Ectodermal cell (in vitro differentiated cells): Measurements from ENCODE around the gene CNOT8.
"Not testable (repeated sequence)": the region's sequence is repeated elsewhere in the genome, so short reads cannot be mapped to it uniquely, and the experiment has no call there.

Source experiments
- H3K27ac ChIP-seq: 2 replicates; pipeline ENCODE4 v1.7.0; 2013; ENCODE audit warnings: mild to moderate bottlenecking, low read depth, low read length; ENCODE audit not compliant: insufficient read depth, poor library complexity, severe bottlenecking
- H3K27me3 ChIP-seq: 2 replicates; pipeline ENCODE4 v1.7.0; 2013; ENCODE audit warnings: mild to moderate bottlenecking, low read length; ENCODE audit not compliant: insufficient read depth, control insufficient read depth, poor library complexity, severe bottlenecking
- H3K36me3 ChIP-seq: one replicate; pipeline ENCODE4 v1.7.0; 2013; ENCODE audit warnings: low read length; ENCODE audit not compliant: control insufficient read depth, insufficient read depth
- H3K4me1 ChIP-seq: one replicate; pipeline ENCODE4 v1.7.0; 2013; ENCODE audit warnings: low read length; ENCODE audit not compliant: control insufficient read depth, insufficient read depth
- H3K4me3 ChIP-seq: 2 replicates; pipeline ENCODE4 v1.7.0; 2013; ENCODE audit warnings: low read depth, low read length, control low read depth; ENCODE audit not compliant: insufficient read depth
- H3K9me3 ChIP-seq: 2 replicates; pipeline ENCODE4 v1.7.0; 2013; ENCODE audit warnings: mild to moderate bottlenecking, low read length, moderate library complexity; ENCODE audit not compliant: control insufficient read depth
- WGBS, 2 experiments: methylation state at CpG; one replicate each; pipeline ENCODE4 v1.1.7; 2013; ENCODE audit warnings: missing lambda C conversion rate in 2 of 2; 5-methylcytosine and 5-hydroxymethylcytosine counted together

Gene CNOT8

DNA sequence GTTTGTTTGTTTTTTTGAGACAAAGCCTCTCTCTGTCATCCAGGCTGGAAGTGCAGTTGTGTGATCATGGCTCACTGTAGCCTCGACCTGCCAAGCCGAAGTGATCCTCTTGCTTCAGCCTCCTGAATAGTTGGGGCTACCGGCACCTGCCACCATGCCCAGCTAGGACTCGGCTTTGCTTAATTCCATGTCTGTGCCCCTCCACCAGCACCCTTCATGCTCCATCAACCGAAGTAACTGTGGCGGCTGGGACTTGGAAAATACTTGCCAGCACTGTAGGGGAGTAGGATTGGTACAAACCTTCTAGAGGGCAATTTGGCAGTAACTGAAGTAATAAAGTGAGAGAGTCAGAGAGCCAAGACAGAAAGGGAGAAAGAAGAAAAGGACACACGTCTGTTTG lies 27.0 kb upstream of the CNOT8 start:
- Histone ChIP-seq H3K4me3 (no peak overlapping the region), H3K36me3 (no peaks in the 10 kb centered on the region), H3K27me3 (no peaks in the 10 kb centered on the region), H3K9me3 (no peaks in the 10 kb centered on the region), H3K4me1 (no peaks in the 10 kb centered on the region), H3K27ac (no peak overlapping the region)
- 92 to 93% methylated on average over 7 of the region's 7 CpGs for WGBS, 2 experiments

DNA sequence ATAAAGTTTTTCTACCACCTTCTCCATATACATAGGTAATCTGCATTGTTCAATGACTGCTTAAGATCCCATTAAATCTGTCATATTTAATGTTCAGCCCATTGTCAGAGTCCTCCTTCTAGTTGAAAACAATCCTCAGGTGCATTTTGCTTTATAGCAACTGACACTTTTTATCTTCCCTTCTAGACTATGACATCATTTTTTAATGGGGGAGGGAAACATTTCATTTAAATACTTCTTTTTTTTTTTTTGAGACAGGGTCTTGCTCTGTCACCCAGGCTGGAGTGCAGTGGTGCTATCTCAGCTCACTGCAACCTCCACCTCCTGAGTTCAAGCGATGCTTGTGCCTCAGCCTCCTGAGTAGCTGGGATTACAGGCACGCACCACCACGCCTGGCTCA lies 25.6 kb upstream of the CNOT8 start:
- H3K9me3 ChIP-seq, H3K36me3 ChIP-seq, H3K4me1 ChIP-seq, H3K4me3 ChIP-seq, H3K27ac ChIP-seq, H3K27me3 ChIP-seq: not testable (repeated sequence)
- 90 to 92% methylated on average over 3 of the region's 3 CpGs for WGBS, 2 experiments

DNA sequence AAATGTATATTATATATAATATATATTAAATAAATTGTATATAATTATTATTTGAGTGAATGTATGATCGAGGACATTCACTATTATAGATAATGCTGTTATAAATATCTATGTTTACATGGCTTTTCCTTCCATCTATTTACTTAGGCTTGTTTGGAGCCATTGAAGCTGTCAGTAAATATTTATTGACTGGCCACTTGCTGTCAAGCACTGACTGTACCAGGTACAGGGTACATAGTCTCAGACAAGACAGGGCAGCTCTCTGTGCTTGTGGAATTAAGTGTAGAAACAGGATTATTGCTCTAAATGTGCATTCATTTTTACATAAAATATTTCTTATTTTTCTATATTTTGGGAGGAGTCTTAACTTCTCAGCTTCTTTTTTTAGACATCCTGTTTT lies 24.4 kb upstream of the CNOT8 start:
- Histone ChIP-seq H3K9me3 (no peaks in the 10 kb centered on the region), H3K27ac (no peak overlapping the region), H3K36me3 (no peaks in the 10 kb centered on the region), H3K4me1 (no peaks in the 10 kb centered on the region), H3K27me3 (no peaks in the 10 kb centered on the region), H3K4me3 (no peak overlapping the region)
- WGBS, 2 experiments = no CpG with 5 or more reads among the region's 1 CpG

DNA sequence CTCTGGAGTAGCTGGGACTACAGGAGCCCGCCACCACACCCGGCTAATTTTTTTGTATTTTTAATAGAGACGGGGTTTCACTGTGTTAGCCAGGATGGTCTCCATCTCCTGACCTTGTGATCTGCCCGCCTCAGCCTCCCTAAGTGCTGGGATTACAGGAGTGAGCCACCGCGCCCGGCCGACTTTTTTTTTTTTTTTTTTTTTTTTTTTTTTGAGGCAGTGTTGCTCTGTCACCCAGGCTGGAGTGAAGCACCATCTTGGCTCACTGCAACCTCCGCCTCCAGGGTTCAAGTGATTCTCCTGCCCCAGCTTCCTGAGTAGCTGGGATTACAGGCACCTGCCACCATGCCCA lies 22.8 kb upstream of the CNOT8 start:
- not testable (repeated sequence) for H3K4me3 ChIP-seq, H3K36me3 ChIP-seq, H3K4me1 ChIP-seq, H3K9me3 ChIP-seq, H3K27ac ChIP-seq, H3K27me3 ChIP-seq
- 88 to 93% methylated on average over 9 of the region's 9 CpGs for WGBS, 2 experiments

DNA sequence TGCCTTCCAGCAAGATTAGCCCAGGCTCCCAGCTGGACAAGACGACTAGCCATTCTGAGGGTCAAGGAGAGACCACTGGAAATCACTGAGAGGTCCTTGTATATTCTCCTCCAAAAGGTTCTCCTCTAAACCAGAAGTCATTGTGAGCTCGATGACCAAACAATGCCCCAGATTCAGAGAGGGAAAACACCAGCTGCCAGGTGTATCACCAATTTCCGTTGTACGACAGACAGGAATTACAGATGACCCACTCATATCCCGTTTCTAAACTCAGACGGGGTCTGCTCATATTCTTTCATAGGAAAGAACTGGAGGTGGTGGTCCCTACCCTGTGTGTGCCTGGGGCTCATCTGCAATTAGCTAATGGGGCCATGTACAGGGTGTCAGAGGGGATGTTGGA lies 22.2 kb upstream of the CNOT8 start:
- H3K9me3 ChIP-seq = no peaks in the 10 kb centered on the region
- H3K4me3 ChIP-seq = no peak overlapping the region
- H3K36me3 ChIP-seq = no peaks in the 10 kb centered on the region
- H3K4me1 ChIP-seq = no peaks in the 10 kb centered on the region
- WGBS, 2 experiments = 93 to 96% methylated on average over 6 of the region's 6 CpGs
- H3K27ac ChIP-seq = no peak overlapping the region
- H3K27me3 ChIP-seq = no peaks in the 10 kb centered on the region

DNA sequence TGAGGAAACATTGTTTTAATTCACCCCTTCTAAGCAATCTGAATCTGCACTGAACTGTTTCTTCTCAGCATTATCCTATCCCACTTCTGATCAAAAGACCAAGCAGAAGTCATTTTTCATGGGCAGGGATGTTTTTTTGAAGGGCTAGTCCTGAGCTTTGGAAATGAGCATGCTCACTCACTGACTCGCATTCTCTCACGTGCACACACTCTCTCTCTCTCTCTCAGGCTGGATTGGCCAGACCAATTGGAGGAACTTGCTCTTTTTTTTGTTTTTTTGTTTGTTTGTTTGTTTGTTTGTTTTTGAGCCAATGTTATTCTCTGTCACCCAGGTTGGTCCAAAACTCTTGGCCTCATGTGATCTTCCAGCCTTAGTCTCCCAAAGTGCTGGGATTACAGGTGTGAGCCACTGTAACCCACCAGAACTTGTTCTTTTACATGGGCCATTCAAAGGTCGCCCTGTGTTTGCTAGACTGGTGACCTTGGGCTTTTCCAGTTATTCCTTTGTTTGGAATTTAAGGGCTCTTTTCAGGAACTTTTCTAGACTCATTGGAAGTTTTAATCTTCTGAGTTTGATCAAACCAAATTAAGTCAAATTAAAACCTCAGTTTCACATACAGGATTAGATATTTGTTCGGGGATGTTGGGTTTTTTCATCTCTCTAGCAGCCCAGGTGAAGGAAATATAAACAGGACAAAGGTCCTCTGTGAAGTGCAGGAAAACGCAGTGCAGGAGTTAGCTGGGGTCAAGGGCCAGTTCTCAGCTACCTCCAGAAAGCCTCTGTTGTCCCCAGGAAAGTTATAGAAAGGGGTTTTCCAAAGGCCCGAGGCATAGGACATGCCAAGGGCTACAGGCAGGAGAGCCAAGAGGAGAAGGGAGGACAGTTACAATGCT lies 21.2 kb upstream of the CNOT8 start:
- Histone ChIP-seq H3K27ac (no peak overlapping the region), H3K36me3 (no peaks in the 10 kb centered on the region), H3K4me1 (no peaks in the 10 kb centered on the region), H3K9me3 (no peaks in the 10 kb centered on the region), H3K4me3 (no peak overlapping the region), H3K27me3 (no peaks in the 10 kb centered on the region)
- 88 to 93% methylated on average over 6 of the region's 6 CpGs for WGBS, 2 experiments

DNA sequence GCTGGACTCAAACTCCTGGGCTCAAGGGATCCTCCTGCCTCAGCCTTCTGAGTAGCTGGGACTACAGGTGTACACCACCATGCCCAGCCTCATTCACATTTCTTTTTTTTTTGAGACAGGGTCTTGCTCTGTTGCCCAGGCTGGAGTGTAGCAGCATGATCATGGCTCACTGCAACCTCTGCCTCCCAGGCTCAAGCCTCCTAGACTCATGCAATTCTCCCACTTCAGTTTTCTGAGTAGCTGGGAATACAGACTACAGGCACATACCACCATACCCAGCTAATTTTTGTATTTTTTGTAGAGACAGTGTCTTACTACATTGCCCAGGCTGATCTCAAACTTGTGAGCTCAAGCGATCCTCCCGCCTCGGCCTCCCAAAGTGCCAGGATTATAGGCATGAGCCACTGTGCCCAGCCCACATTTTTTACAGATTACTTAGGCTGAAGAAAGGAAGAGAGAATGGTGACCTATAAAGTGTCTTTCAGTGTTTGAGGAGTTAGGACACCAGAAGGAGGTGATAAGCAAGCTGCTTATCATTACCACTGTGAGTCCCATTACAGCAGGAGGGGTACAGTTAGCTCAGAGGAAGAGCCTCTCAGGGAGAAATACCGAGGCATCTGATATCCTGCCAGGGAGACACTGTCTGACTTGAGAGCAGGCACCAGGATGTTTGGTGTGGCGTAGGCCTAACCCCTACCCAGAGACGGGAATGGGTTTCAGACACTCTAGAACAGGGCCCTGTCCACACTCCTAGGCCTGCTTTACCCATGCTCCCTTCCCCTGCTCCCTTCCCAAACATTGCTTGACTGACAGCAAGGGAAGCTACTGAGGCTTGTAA lies 17.8 kb upstream of the CNOT8 start:
- Histone ChIP-seq H3K36me3 (no peaks in the 10 kb centered on the region), H3K4me3 (no peak overlapping the region), H3K4me1 (no peaks in the 10 kb centered on the region), H3K27me3 (no peaks in the 10 kb centered on the region), H3K9me3 (no peaks in the 10 kb centered on the region), H3K27ac (no peak overlapping the region)
- WGBS, 2 experiments = 92 to 93% methylated on average over 6 of the region's 6 CpGs

DNA sequence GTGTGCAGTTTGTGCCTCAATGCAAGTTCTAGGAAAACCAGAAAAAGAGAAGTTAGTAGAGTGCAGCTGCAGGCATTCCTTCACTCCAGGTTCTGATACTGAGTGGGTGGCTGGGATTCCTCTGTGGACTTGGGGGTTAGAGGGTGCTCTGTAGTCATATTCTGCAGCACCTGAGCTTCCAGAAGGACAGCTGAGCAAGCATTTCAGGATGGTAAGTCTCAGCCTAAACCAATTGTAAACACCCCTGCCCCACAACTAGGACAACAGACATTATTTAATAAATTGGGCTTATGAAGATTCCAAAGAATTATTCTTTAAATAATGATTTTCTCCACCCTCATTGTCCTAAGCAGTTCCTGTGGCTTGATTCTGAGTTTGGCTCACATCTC lies 17.2 kb upstream of the CNOT8 start:
- Histone ChIP-seq H3K9me3 (no peaks in the 10 kb centered on the region), H3K27me3 (no peaks in the 10 kb centered on the region), H3K4me1 (no peaks in the 10 kb centered on the region), H3K4me3 (no peak overlapping the region), H3K27ac (no peak overlapping the region), H3K36me3 (no peaks in the 10 kb centered on the region)

DNA sequence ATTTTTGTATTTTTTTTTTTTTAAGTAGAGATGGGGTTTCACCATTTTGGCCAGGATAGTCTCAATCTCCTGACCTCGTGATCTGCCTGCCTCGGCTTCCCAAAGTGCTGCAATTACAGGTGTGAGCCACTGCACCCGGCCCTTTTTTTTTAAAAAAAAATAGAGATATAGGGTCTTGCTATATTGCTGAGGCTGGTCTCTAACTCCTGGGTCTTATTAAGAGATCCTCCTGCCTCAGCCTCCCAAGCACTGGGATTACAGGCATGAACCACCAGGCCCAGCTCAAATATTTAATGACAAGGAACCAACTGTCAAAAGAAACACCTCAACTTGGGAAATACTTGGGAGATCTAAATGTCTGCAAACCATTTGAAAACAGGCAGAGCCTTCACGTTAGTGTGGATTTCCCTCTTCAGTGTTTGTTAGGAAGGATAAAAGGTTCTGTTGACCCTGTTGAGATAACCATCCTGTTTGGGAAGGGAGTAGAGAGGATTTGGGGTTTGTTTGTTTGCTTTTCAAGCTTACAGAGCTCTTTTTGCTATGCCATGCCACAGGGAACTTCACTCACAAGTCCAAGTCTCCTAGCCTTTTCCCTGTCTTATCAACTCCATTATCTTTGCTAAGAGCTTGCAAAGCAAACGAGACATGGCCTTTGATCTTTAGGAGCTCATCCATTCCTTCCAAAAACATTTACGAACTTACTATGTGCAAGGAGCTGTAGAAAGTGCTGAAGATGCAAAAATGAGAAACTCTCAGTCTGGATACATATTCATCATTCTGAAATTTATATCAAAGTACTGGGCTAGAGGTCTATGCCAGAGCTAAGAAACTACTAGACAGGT lies 15.5 kb upstream of the CNOT8 start:
- WGBS, 2 experiments = 87 to 92% methylated on average over 4 to 6 of the region's 6 CpGs

DNA sequence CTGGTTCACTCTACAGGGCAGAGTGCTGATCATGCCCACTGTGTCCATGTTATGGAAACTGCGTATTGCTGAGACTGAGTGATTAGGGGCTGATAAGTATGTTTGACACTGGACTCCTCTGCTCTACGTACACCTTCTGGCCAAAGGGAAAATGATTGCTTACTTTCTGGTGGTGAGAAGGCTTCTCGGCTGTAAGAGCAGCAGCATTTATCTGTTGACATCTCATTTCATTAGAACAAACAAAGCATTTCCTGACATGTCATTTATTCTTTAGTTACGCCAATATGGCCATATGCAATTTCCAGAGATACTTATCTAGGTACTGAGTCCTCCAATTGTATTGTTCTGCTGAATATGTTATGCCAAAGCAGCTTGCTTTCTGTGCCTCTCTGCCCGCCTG lies 13.6 kb upstream of the CNOT8 start:
- WGBS, 2 experiments = 92 to 95% methylated on average over 5 of the region's 5 CpGs
- H3K9me3 ChIP-seq = no peaks in the 10 kb centered on the region

More for the DNA sequence above, 15.5 kb upstream of the CNOT8 start:
- H3K4me1 ChIP-seq = no peaks in the 10 kb centered on the region
- no peak overlapping the region for H3K4me3 ChIP-seq
- H3K27ac ChIP-seq = no peak overlapping the region
- no peaks in the 10 kb centered on the region for H3K36me3 ChIP-seq
- no peaks in the 10 kb centered on the region for H3K9me3 ChIP-seq
- no peaks in the 10 kb centered on the region for H3K27me3 ChIP-seq

More for the DNA sequence above, 13.6 kb upstream of the CNOT8 start:
- no peaks in the 10 kb centered on the region for H3K4me1 ChIP-seq
- no peaks in the 10 kb centered on the region for H3K27me3 ChIP-seq
- H3K36me3 ChIP-seq = no peaks in the 10 kb centered on the region
- no peak overlapping the region for H3K27ac ChIP-seq
- no peak overlapping the region for H3K4me3 ChIP-seq
